ENCODE data around the gene TTC9.
A peak's percentile ranks its signal among the peaks of the same experiment; 100 is the strongest.

The TTC9 gene

GRCh38 chr14:70646705-70647104, 5.0 kb downstream of the TTC9 start:
- DNase-seq: no peak

DNA sequence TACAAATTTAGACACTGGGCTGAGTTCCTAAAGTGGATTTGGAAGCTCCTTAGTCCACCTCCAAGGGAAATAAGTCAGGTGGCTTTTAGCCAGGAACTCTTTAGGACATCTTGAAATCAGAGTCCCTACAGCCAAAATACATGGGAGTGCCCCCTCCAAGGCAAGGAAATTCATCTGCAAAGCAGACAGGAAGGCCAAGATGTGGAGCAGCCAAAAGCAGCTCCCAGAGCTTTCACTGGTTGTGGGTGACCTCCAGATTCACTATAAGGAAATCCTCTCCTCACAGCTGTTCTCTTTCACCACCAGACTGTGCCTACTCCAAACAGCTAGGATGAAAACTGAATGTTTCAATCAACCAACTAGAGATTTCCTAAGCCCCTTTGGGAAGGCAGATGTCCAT, 6.6 kb downstream of the TTC9 start:
- DNase-seq: no peak

GRCh38 chr14:70649803-70650202, 8.1 kb downstream of the TTC9 start:
- no peak for DNase-seq

DNA sequence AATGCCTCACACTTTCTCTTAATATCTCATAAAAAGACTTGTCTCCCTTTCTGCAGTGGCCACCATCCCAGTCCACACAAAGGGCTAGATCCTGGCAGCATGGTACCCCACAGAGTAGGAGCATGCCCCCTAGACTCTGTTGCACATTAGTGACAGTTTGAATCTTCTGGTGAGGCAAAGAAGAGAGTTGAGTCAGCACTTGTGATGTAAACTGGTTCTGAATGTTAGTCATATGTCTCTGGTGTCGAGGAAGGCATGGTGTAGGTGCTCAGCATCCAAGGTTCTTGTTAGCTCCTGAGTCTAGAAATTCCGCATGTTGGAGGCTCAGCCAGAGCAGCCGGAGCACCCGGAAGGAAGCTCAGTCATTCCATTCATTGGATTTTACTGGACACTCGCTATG, 9.8 kb downstream of the TTC9 start:
- DNase-seq: no peak

GRCh38 chr14:70652871-70653270, 11.2 kb downstream of the TTC9 start:
- DNase-seq: no peak

DNA sequence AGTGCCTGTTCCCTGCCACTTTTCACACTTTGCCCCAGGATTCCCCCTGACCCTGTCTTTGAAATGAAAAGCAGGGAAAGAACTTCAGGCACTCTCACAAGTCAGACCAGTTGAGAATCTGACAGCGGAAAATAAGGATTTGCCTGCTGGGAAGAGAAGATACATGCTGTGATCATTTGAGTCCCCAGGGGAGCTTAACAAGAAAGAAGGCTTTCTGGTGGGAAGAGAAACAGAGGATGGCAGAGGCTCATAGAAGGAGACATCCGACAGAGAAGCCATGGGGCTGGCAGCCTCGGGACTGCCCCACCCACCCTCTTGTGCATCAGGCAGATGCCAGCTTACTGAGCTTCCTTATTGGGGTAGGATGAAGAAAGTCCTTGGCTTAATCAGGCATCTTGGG, 11.9 kb downstream of the TTC9 start:
- DNase-seq: no peak

GRCh38 chr14:70654632-70655031, 12.9 kb downstream of the TTC9 start:
- no peak for DNase-seq

- DNase-seq: peak; percentile 68
Observed at GRCh38 chr14:70655110-70655826, 13.6 kb downstream of the TTC9 start.

GRCh38 chr14:70658899-70659298, 17.2 kb downstream of the TTC9 start:
- no peak for DNase-seq

GRCh38 chr14:70660967-70661893, 19.5 kb downstream of the TTC9 start:
- DNase-seq: peak; percentile 53

DNA sequence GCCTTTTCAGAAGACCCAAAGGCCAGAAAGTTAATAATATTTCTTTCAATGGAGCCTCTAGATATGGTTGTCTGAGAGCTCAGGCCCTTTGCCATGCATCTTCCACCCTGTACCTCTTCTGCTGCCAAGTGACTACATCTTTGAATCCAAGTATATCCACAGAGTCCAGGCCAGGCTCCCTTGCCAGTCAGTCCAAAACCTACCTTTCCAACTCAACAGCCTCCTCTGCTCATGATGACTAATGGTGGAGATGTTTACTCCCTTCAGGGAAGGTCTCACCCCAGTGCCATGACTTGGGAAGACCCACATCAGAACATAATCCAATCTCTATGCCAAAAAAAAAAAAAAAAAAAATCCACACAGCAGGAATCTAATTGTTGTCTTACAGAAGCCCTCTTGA, 20.4 kb downstream of the TTC9 start:
- no peak for DNase-seq

GRCh38 chr14:70662816-70663215, 21.1 kb downstream of the TTC9 start:
- DNase-seq: no peak

- no peak for DNase-seq
Observed at GRCh38 chr14:70663707-70664179, 22.0 kb downstream of the TTC9 start.

- DNase-seq: no peak
Observed at GRCh38 chr14:70664698-70665447, 23.2 kb downstream of the TTC9 start.

DNA sequence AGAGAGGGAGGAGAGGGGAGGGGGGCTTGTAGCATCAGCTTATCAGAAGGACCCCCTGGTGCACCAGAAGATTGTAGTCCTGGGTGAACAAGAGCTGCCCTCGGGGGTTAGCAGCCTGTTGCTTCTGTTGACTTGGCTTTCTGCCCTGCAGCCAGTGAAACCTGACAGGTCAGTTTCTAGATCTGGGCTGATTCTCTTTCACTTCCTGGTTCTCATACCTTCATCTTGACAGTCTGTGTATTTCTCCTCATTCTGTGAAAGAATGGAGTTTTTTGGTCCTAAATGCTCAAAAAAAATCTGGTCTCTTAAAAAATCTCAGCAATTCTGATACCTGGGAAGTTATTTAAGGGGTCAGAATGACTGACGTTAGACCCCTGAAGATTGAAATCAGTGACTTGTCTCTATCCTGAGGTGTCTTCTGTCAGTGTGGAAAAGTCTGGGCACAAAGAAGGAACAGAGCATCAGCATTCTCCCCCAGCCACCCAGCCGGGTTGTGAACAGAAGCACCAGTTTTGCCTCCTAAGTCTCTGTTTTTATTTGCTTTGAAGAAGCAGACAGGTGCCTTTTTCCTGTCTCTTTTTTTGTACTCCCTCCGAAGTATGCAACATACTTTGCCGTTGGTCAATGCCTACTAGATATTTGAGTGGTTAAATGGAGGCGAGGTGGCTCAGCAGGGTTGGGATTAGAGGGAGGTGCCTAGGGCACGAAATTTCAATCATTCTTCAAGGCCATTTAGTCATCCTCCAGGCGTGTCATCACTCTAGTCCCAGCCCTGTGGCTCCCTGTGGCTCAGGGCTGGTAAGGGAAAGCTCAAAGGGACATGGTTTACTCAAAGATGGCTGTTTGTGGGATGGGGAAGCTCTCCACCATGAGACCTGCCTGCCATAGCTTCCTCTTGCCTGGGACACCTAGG, 24.0 kb downstream of the TTC9 start:
- DNase-seq: no peak

DNA sequence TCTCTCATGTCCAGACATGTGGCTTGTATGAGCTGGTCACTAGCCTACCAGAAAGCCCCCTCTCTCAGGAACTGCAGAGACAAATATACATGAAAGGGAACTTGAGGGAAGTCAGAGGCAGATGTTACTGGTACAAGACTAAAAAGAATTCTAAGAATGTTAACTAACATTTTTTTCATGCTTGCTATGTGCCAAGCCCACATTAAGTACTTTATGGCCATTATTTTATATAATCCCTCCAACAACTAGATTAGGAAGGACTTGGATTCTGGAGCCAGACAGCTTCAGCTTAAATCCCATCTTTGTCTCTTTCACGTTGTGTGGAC, 24.6 kb downstream of the TTC9 start:
- no peak for DNase-seq

GRCh38 chr14:70670992-70671651, 29.4 kb downstream of the TTC9 start:
- no peak for DNase-seq

- no peak for DNase-seq
Observed at GRCh38 chr14:70671652-70672644, 30.2 kb downstream of the TTC9 start.

DNA sequence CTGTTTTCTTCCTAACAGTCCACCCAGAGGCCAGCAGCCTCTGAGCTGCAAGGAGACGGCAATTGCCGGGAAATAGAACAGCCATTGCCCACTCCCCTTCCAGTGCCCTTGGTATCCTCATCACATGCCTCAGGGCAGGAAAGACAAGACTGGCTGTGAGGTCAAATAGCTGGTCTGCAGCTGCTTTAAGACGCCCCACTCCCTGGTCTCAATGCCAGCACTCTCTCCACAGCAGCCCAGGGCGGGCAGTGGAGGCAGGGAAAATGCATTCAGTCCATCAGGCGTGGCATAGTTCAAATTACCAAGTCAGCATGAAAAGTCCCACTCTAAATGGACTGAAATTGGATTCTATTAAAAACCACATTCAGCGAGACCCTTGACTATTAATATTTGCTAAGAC, 35.6 kb downstream of the TTC9 start:
- no peak for DNase-seq

DNA sequence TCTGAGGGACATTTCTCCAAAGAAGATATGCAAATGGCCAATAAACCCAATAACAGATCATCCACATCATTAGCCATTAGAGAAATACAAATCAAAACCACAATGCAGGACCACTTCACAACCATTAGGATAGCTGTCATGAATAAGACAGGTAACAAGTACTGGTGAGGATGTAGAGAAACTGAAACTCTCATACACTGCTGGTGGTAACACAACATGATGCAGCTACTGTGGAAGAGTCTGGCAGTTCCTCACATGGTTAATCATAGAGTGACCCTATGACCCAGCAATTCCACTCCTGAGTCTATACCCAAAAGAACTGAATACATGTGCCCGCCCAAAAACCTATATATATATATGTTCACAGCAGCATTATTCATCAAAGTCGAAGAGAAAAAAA, 39.0 kb downstream of the TTC9 start:
- no peak for DNase-seq

GRCh38 chr14:70683983-70684382, 42.3 kb downstream of the TTC9 start:
- DNase-seq: no peak

All from activated naive CD4-positive, alpha-beta T cell treated with anti-CD3 and anti-CD28 coated beads, Interleukin-2, amount 50 U/mL, for 16 hours (primary cell).